GM08714 (cell line): ENCODE measurements around the gene MEIOB.
"Not testable (repeated sequence)": the region's sequence is repeated elsewhere in the genome, so short reads cannot be mapped to it uniquely, and the experiment has no call there.

Experiments
- H3K4me3 ChIP-seq: fragments of 200-500 bp; sonication (Bioruptor generic); 2 replicates; pipeline ENCODE4 v1.5.1; 2014; ENCODE audit warnings: mild to moderate bottlenecking, low read length, inconsistent platforms
- ZNF274 ChIP-seq: IDR thresholded peaks from 2 replicates; pipeline ENCODE4 v1.6.1; 2012; ENCODE audit warnings: mild to moderate bottlenecking, low read depth, low read length

The MEIOB gene

DNA sequence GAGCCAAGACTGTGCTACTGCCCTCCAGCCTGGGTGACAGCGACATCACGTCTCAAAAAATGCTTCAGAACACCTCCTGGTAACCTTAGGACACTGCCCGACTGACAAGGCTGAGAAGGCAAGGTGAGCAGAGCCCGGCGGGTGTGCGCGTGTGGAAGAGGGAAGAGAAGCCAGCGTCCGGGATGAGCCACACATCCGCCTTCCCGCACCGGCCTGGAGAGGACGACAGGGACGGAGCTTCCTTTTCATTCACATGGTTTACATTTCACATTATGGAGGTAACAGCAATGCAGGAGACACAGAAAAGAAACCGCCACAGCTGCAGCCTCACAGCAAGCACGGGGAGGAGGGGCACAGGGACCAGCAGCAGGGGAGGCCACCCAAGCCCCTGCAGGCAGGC, 61.9 kb downstream of the MEIOB start:
- TF ChIP-seq ZNF274 = no peak
- no peak overlapping the region for H3K4me3 ChIP-seq

DNA sequence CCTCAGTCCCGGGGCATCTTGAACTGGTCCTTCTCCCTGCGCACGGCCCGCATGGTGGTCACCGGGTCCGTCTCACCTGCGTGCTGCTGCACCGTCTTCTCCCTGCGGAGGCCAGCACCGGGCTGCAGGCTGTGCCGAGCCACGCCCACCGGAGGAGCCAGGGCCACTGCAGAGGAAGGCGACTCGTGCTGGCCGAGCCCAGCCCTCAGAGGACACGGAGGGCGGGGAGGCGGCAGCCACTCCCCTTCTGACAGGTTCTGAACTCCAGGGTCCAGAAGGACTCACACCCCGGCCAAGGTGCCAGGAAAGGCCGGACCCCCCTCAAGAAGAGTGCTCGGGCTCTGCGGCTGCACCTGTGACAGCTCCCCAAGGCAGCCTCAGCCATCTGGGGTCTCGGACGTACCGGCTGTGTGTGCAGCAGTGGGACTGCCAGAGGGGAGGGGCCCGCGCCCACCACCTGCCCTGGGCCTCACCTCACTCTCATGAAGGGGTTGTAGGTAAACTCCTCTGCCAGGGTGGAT, 62.6 kb downstream of the MEIOB start:
- H3K4me3 ChIP-seq = no peak overlapping the region
- no peak for TF ChIP-seq ZNF274

DNA sequence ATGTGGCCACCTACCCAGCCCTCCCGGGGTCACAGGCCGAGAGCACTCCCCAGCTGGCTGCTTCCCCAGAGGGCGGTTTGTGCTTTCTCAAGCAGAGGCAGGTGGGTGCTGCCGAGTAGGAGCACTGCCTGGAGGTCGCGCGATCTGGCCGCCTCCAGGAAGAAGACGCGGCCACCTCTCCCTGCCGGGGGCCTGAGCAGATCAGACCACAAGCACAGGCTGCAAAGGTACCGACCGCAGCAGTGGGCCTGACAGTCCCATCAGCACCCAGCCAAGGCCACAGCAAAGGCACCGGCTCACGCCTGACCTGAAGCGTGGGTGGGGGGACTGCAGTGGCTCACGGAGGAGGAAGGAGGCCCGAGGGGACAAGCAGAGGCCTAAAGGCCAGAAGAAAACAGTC, 63.3 kb downstream of the MEIOB start:
- no peak for TF ChIP-seq ZNF274
- H3K4me3 ChIP-seq = no peak overlapping the region

DNA sequence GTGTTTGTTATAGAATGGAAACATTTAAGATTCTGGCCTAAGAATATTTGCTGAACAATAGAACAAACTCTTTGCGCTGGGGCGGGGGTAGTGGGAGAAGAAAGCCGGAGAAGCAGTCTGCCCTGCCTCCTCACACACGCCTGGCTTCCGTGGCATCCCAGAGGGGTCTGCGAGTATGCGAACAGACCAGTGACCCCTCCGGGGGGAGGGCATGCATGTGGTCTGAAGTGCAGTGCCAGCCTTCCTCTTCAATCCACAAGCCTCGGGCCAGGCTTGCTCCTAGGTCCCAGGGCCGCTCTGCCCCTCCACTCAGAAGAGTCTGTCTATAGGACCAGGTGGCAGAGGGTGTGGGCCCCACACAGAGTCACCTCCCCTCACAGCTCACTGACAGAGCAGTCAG, 64.3 kb downstream of the MEIOB start:
- TF ChIP-seq ZNF274 = no peak
- no peak overlapping the region for H3K4me3 ChIP-seq

DNA sequence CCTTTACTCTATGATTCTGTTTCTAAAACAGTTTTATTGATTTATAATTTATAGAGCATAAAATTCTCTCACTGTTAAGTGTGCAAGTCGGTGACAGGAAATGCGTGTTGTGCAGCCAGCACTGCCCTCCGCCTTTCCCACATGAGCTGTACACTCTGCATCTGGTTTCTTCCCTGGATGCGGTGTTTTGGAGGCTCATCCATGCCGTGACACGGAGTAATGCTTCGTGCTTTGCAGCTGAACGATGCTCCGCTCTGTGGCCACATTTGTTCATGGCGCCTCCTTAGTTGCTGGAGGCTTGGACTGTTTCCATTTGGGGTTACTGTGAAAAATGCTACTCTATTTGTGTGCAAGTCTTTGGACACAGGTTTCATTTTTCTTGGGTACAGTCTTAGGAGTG, 71.3 kb downstream of the MEIOB start:
- no peak overlapping the region for H3K4me3 ChIP-seq

DNA sequence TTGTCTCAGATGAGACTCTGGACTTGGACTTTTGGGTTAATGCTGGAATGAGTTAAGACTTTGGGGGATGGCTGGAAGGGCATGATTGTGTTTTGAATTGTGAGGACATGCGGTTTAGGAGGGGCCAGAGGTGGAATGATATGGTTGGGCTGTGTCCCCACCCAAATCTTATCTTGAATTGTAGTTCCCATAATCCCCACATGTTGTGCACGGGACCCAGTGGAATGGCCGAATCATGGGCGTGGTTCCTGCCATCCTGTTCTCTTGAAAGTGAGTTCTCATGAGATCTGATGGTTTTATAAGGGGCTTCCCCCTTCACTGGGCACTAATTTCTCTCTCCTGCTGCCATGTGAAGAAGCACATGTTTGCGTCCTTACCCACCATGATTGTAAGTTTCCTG, 72.7 kb downstream of the MEIOB start:
- H3K4me3 ChIP-seq = not testable (repeated sequence)

More for the DNA sequence above, 71.3 kb downstream of the MEIOB start:
- TF ChIP-seq ZNF274 = no peak

DNA sequence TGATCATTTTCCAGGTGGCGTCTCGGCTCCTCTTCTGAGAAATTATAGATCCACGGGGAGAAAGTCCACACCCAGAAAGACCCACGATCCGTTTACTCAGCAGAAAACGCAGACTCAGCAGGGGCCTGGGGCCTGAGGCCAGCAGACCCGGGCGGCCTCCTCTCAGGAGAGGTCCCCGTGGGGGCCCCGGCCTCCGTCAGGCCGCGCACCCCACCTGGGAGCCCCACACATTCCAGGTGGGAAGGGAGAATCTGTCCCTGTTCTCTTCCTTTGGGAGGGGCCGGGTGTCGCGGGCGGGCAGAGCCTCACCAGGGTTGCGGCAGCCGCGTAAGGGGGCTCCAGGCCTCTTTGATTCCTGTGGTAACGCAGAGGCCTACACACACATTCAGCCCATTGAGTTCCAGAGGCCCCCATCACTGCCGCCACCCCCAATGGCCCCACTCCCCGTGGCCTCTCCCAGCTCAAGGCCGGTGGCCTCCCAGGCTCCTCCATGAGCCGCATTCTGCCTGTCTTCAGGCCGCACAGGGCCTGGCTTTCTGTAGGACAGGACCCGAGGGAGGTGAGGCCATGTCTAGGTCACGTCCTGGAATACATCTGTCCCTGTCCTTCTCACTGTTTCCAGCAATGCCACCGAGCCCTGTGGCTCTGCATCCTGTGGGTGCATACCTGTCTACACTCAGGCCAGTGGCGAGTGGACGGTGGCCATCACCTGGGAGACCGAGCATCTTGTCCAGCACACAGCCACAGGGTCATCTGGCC, 76.9 kb downstream of the MEIOB start:
- H3K4me3 ChIP-seq = no peak overlapping the region

DNA sequence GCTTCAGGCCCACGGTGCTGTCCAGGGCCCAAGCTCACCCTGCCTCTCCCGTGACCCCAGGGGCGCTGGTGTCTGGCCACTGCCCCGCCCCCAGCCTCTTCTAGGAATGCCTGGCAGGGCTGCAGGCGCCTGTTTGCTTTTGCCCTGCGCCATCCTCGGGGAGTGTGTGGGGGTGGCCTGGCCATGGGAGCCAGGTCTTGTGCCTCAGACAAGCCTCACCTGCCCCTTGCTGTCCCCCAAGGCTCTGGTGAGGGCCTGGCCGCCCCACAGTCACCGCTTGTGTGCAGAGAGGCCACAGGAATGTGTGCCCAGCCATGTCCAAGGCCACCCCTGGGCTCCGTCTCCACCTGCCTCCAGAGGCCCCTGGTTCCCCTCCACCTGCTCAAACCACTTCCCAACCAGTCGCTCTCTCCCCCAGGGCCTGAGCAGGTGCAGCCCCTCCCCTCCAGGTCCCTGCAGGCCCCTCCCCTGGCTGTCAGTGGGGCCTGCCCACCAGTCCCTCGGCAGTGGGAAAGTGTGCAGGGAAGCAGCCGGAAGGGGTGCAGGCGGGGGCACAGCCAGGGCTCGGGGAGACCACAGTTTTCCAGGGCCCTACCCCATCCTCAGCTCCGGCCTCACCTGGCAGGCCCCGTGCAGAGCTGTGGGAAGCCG, 77.6 kb downstream of the MEIOB start:
- no peak overlapping the region for H3K4me3 ChIP-seq
- TF ChIP-seq ZNF274 = no peak

More for the DNA sequence above, 76.9 kb downstream of the MEIOB start:
- TF ChIP-seq ZNF274 = no peak

DNA sequence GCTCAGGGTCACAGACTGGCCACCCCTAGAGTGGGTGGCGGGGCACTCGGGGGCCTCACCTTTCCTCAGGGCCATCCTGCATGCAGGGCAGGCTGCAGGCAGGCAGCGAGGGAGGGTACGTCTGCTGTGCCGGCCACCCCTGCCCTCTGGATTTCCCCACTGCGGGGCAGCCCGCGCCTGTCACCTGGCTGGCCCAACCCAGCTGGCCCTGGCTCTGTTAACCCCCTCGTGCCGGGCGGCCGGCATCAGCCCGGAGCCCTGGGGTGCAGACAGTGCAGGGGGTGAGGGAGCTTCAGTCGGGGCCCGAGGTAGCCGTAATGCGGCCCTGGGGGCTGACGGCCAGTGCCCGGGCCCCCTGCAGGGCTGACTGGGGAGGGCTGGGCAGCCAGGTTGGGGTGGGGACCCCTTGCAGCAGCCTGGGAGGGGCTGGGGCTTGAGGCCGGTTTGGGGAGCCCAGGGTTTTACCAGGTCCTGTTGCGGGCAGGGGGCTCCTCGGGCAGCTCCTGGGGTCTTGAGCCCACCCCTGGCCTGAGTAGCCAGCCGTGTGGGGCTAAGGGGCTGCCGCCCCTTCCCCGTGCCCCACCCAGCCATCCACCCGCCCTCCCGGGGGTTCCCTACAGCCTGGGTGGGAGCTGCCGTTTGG, 78.3 kb downstream of the MEIOB start, which contains the start of gene IGFALS:
Gene IGFALS (minus strand): TSS at position 128 of the 643 bp plus-strand sequence. CDS start 53 bp downstream, at position 75.
- H3K4me3 ChIP-seq = no peak within 1 kb of the TSS
- TF ChIP-seq ZNF274 = no peak

DNA sequence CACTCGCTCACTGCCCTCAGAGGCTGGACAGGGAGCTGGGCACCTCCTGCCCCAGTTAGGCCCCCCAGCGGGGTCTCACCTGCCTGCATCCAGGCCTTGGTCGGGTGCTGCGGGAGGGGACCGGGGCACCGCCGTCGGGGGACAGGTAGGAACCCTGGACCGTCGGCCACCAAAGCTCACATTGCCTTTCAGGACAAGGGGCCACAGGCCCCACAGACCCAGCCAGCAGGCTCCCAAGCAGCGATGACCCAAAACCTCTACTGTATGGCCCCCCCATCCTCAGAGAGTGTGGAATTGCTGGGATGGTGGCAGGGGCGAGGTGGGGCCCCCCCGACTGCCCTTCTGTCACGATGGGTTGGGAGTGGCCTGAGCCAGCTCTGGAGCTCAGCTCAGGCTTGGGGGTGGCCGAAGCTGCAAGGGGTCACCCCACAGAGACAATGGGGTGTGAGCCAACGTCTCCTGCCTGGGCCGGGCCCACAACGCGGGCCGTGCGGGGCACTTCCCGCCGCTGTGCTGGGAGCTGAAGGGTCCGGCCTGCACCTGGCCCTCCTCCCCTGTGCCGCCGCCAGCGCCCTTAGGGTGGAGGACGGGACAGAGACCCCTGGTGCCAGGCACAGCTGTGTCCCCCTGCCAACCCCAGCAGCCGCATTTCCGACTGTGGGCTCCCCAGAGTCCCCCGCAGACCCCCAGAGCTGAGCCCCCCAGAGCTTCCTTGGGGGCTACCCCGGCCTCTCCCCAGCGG, 79.0 kb downstream of the MEIOB start:
- H3K4me3 ChIP-seq = no peak overlapping the region
- TF ChIP-seq ZNF274 = no peak

DNA sequence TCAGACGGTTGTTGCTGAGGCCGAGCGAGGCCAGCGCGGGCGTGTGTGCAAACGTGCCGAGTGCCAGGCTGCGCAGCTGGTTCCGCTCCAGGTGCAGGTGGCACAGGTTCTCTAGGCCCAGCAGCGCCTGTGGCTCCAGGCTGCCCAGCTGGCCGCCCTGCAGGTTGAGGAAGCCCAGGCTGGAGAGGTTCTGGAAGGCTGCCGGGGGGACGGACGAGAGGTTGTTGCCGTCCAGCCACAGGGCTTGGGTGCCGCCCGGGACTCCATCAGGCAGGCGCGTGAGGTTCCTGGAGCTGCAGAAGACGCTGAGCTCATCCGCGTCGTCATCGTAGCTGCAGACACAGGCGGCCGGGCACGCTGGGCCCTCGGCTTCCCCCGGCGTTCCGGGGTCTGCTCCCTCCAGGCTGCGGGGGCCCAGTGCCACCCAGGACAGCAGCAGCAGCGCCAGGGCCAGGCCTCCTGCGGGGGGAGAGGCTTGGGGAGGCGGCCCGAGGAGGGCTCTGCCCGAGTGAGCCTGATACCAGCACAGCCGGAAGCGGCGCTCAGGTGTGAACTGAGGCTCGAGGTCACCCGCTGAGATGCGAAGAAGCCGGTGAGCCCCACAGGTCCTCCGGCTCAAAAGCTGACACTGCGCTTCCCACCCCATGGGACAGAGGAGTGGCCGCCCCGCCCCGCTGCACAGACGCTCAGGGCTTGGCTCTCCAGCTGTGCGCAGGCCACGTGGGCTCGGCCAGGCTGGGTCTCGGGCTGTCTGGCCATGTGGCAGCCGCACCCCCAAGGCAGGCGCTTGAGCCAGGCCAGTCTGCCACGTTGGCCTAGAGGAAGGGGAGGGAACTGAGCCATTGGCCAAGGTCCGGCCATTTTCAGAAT, 79.8 kb downstream of the MEIOB start:
- H3K4me3 ChIP-seq = no peak overlapping the region
- TF ChIP-seq ZNF274 = no peak

DNA sequence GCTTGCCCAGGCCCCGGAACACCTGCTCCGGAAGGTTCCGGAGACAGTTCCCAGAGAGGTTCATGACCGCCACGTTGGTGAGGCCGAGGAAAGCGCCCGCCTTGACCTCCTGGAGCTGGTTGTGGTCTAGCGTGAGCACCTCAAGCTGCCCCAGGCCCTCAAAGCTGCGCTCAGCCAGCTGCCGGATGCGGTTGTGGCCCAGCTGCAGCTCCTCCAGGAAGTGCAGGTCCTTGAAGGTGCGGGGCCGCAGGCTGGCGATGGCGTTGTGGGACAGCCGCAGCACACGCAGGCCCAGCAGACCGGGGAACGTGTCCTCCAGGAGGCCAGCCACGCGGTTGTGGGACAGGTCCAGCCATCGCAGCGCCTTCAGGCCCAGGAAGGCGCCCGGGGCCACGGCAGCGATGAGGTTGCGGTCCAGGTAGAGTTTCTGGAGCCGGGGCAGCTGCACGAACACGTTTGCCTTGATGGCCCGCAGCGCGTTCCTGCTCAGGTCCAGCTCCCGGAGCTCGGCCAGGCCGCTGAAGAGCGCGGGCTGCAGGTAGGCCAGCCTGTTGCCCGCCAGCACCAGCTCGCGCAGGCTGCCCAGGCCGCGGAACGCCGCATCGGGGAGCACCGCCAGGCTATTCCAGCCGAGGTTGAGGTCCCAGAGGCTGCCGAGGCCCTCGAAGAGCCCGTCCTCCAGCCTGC, 80.6 kb downstream of the MEIOB start:
- H3K4me3 ChIP-seq = no peak overlapping the region
- TF ChIP-seq ZNF274 = no peak
